H1 (cell line): Measurements from ENCODE around the gene NTMT1.

Experiments used
- CTCF ChIP-seq, 3 experiments: IDR thresholded peaks; 1 replicate in 2 of 3; 2 replicates in 1 of 3; pipeline versions ENCODE4 v1.5.1 to v1.6.1; 2011; ENCODE audit warnings: low read length in 3 of 3, mild to moderate bottlenecking in 3 of 3, inconsistent platforms in 2 of 3, low read depth in 1 of 3, moderate library complexity in 1 of 3; ENCODE audit not compliant: insufficient read depth in 1 of 3; ENCODE audit errors: control extremely low read depth in 1 of 3
- GTF2F1 ChIP-seq: IDR thresholded peaks from 2 replicates; pipeline ENCODE4 v1.6.1; 2012; ENCODE audit warnings: low read depth, low read length, improper control_type of control experiment, borderline replicate concordance
- NRF1 ChIP-seq: IDR thresholded peaks from 2 replicates; pipeline ENCODE4 v1.6.1; 2011; ENCODE audit warnings: mild to moderate bottlenecking, low read depth, low read length, improper control_type of control experiment
- YY1 ChIP-seq: IDR thresholded peaks from 2 replicates; pipeline ENCODE4 v1.6.1; 2011; ENCODE audit warnings: low read depth, mild to moderate bottlenecking, low read length

- TF ChIP-seq CTCF (IDR thresholded peaks at IDR 0.05; ENCODE audit: control extremely low read depth in 1 of 3, insufficient read depth in 1 of 3, low read depth in 1 of 3, low read length in 3 of 3) = no peak
- no peak for TF ChIP-seq YY1
- TF ChIP-seq NRF1 = no peak
- no peak for TF ChIP-seq GTF2F1
Measured at GRCh38 chr9:129646252-129646651, 20.3 kb downstream of the NTMT1 start.
